KBM-7 (cell line): ENCODE results near the gene NOTCH1.

Source experiments
- DNase-seq: peaks from one replicate; pipeline ENCODE4 v3.0.0-alpha.2; 2015
- in situ Hi-C: fragments of 300-500 bp; cut with MboI; formaldehyde crosslinking; loops from 2 replicates; pipeline ENCODE4 v1.14.3; 2020; ENCODE audit warnings: low sequenced_read_pairs, low pct_unique_long_range_greater_than_20kb, mixed read lengths

NOTCH1 gene

DNA sequence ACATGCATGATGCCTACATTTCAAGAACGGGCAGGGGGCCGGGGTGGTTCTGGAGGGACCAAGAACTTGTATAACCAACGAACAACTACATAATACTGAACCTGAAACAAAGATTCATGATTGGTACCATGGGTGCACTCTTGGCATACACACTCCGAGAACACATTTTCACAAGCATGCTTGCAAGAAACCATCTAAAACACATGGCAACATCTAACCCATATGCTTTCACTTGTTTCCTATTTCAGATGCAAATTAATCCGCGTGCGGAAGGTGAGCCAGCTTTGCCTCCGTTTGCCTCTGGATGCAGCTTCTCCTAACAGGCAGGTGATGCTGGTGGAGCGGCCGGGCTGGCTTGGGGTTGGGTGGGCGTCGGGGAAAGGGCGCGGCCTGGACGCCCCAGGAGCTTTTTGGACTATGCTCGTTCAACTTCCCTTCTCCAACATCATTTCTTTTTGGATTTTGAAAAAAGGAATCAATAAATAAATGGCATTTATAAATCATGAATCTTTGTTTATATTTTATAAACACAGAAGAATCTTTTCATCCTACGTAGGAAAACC is 50.5 kb downstream of the NOTCH1 start:
- DNase-seq: no peak
- in situ Hi-C loops: no loop called here

DNA sequence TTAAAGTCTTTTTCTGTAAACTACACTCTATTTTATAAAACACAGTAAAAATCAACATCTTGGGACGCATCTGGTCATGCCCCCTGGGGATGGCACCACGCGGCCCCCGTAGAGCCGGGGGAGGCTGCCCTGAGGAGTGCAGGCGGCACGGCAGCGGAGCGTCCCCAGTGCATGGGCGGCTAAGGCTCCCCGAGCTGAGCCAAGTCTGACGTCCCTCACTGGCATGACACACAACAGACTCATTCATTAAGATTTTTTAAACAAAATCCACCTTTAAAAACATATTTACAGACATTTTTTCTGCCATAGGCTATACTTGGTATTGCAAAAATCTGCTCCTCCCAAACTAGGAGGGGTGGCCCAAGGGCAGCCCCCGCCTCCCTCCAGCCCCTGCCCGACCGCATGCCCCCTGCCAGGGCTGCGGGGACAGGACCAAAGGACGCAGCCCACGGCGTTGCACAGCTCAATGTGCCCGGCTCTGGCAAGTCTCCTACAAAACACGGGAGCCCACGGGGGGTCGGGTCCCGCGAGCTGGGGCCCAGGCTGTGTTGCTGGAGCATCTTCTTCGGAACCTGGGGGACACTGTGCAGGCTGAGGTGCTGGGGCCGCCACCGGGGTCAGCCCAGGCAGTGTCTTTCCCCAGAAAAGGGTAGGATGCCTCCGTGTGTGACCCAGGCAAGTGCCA is 51.2 kb downstream of the NOTCH1 start:
- no peak for DNase-seq
- in situ Hi-C loops: no loop called here

DNA sequence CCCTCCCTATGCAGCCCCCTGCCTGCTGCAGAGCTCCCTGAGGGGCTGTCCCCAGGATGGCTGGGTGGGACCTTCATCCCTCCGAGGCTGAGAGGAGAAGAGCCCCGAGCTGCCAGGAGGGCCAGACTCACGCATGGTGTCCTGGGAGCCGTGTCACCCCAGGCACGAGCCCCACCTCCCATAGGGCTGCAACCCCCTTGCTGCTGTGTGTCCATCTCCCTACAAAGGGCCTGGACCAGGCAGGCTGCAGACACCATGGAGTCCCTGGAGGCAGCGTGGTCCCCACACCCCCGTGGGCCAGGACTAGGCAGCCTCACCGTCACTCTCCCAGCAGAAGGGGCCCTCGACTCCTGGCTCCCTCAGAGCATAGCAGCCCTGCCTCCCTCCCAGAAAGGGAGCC is 51.8 kb downstream of the NOTCH1 start:
- in situ Hi-C loops: no loop called here
- no peak for DNase-seq

DNA sequence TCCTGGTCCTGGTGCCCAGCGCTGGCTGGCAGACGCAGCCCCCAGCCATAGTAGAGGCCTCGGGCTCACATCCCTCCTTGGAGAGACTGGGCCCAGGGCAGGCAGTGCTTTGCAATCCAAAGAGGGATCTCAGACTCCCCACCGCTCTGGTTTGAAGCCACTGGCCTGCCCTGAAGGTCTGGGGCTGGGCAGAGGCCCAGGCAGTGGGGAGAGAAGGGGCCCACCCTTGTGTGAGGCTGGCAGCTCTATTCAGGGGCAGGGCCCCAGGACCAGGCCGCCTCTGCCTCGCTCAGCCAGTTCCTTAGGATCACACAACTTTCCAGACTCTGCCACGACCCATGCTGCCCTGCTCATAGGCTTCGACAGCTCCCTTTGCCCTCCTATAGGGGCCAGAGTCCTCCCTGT is 52.3 kb downstream of the NOTCH1 start:
- in situ Hi-C loops: no loop called here

DNA sequence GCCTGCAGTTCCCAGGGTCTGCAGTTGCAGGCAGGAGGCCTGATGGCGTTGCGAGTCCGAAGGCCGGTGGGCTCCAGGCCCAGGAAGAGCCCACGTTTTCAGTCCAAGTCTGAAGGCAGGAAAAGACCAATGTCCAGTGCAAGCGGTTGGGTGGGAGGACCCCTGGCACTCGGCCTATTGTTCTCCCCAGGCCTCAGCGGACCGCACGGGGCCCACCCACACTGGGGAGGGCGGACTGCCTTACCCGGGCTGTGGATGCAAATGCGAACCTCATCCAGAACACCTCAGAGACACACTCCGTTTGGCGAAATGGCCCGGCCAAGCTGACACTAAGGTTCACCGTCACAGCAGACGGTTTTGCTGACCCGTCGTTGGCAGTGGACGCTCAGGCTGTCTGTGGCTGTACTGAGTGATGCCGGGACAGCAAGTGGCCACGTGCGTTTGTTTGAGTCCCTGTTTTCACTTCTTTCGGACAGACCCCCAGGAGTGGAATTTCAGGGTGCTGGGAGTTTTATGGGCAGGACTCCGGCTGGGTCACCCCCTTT is 52.8 kb downstream of the NOTCH1 start:
- no peak for DNase-seq
- in situ Hi-C loops: no loop called here

More for the DNA sequence above, 52.3 kb downstream of the NOTCH1 start:
- DNase-seq: no peak

DNA sequence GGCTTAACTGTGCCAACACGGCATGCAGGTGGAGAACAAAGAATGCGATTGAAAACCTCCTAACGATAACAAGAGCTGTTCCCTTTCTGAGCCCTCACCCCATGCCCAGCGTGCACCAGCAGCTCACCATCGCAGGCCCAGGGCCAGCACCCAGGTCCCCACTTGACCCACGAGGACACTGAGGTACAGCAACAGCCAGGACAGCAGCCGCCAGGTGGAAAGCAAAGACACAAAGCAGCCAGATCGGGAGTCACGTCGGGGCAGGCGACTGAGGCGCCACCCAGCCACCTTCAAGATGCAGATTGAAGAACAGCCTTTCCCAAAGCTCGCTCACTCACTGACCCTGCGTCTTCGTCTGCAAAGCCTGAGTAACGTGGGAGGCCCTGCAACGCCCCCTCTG is 56.1 kb downstream of the NOTCH1 start:
- DNase-seq: no peak
- in situ Hi-C loops: no loop called here

DNA sequence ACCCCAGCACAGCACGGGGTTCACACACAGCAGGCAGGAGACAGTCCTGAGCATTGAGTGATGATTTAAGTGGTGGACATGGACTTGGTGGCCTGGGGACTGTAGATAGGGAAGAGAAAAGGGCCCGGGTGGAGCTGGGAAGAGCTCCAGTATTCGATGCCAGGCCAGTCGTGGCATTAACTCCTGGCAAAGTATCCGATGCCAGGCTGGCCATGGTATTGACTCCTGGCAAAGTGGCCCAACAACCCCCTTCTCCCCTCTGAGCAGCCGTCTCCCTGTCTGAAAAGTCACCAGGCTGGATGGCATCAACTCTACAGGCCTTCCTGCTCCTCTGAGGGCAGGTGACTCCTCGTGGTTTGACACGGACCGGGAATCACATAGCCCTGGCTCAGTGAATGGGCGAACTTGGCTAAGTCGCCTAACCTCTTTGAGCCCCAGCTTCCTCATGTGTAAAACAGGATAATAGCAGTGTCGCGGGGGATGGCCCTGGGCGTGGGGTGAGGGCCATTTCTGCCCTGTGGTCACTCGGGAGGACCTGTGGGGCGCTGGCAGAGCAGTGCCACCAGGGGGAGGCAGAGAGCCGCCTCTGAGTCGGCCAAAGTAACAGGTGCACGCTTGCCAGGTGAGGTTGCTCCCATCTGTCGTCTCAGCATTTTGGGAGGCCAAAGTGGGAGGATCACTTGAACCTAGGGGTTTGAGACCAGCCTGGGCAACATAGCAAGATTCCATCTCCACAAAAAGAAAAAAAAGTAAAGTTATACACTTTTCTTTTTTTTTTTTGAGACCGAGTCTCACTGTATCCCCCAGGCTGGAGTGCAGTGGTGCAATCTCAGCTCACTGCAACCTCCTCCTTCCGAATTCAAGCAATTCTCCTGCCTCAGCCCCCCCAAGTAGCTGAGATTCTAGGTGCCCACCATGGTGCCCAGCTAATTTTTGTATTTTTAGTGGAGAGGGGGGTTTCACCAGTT is 57.3 kb downstream of the NOTCH1 start:
- DNase-seq: peak; percentile 62
- in situ Hi-C loops: no loop called here

DNA sequence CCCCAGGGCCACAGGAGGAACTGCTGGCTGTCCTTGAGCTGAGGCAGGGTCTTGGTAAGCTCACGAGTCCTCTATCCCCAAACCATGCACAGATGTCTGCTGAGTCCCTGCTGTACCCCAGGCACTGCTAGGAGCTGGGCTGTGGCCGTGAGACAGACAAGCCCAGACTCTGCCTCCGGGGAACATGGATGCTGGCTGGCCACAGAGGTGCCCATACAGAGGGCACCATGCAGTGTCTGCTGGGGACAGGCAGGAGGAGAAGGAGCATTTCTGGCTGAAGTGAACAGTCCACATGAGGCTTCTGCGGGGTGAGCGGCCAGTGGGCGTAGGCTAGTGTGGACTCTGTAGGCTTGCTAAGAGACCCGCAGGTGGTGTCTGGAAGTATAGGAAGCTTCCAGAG is 58.2 kb downstream of the NOTCH1 start:
- in situ Hi-C loops: no loop called here
- no peak for DNase-seq

DNA sequence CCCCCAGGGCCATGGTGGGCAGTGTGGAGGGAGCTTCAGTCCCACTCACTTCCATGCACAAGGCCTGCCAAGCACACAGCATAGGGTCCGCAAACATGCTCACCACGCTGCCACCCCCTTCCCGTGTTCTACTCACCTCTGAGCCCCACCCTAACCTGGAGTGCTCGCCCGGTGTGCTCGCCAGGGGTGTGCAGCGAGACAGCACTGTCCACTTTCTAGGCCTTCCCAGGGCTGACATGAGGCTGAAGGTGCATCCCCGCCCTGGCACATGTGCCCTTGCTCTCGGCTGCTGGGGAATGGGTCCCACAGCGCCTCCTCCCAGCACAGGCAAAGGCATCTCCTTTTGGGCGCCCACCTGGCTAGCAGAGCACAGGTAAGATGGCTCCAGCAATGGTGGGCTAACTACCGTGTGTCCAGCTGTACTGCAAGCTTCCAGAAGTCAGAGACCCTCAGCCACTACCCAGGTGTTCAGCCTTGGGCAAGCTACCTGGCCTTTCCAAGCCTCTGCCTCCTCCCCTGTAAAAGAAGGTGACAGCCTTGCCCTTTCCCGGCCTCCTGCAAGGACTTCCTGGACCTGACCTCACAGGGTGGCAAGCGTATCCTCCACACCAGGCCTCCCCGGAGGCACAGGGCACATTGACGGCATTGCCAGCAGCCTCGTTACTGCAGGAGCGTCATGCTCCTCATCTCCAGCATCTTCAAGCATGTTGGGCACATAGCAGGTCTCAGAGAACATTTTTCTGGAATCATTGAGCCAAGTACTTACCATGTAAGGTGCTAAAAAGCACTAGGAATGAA is 58.8 kb downstream of the NOTCH1 start:
- DNase-seq: no peak
- in situ Hi-C loops: no loop called here

DNA sequence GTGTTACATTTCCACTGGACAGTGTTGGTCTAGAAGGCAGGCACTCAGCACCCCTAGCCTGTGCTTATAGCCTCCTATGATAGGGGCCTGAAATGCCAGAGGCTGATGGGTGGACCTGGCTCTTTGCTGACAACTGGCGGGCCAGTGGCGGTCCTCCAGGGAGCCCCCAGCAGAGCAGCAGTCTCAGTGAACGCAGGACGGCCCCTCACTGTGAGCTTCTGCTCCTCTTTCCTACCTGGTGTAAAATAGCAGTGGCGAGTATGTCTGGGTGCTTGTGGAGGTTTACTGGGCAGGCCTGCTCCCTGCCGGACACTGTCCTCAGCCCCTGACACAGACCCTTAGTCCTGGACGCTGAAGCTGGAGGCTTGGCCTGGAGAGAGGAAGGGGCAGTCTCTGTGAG is 59.7 kb downstream of the NOTCH1 start:
- in situ Hi-C loops: no loop called here
- DNase-seq: no peak

DNA sequence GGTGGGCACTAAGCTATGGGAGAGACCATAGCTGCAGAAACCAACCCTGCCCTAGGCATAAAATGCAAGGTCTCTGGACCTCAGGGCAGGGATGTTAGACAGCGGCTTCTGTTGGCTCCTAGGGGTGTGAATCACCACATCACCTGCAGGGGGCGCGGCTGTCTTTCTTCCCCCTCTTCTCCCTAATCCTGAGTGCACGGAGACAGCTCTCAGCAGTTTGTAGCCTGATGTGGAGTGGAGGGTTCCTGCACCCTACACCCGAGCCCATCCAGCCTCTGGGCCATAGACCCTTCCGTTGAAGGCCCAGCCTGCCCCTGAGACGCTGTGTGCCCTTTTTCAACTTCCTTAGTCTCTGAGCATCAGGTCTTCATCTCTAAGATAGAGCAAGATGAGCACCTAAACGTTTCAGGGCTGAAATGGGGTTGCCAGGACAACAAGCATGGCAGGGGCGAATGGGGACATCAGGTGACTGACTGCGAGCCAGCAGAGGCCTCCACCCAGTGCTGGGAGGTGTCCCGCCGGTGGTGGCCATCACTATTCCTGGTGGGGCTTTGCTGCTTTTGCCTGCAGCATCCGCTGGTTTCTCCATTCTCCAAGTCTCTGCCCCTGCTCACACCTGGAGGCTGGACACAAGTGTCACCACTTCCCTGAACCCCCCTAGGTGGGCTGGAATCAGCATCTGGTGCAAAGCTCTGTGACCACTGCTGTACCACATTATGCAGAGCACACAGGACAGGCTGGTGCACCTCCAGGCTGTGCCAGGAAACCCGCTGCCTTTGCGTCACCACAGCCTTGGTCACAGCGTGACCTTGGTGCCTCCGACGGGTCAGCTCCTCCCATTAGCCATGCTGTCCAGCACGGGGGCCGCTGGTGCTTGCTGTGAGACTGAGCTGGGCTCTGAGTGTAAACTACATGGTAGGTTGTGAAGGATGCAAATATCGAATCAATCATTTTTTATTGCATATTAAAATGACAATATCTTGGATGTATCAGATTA is 60.5 kb downstream of the NOTCH1 start:
- peak; percentile 96 for DNase-seq
- in situ Hi-C loops: no loop called here

DNA sequence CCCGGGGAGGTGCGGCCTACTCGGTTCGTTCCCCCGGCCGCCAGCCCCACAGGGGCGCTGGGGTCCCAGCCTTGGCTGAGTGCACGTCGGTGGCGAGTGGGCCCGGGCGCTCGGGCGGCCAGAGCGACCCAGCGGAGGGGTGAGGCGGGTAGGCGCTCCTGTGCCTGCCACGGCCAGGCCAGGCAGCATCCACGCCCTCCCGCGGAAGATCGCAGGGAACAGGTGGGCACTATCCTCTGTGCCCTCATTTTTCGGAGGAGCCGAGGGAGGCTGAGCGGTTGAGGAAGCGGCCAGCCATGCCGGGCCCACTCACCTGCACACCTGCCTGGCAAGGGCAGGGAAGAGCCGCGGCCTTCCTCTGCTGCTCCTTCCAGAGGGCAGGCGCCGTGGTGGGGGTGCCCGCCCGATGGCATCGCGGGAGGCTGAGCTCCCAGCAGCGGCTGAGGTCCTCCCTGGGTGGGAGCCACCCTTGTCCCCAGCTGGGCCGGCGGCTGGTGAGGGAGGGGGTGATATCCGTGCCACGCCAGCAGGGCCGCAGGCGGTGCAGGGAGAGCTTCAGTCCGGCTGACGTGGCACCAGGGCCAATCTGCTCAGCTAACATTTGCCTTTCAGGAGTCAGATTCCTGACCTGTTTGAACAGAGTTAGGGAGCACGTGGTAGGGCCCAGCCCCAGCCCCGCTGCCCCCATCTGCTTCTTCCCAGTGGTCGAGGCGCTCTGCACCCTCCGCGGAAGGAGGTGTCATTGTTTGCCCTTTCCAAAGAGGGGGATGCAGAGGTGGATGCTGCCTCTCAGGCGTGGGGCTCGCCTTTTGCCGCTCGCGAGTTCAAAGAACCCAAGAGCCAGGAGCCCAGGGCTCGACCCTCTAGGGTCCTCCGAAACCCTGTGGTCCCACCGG is 61.4 kb downstream of the NOTCH1 start:
- in situ Hi-C loops: no loop called here
- no peak for DNase-seq

DNA sequence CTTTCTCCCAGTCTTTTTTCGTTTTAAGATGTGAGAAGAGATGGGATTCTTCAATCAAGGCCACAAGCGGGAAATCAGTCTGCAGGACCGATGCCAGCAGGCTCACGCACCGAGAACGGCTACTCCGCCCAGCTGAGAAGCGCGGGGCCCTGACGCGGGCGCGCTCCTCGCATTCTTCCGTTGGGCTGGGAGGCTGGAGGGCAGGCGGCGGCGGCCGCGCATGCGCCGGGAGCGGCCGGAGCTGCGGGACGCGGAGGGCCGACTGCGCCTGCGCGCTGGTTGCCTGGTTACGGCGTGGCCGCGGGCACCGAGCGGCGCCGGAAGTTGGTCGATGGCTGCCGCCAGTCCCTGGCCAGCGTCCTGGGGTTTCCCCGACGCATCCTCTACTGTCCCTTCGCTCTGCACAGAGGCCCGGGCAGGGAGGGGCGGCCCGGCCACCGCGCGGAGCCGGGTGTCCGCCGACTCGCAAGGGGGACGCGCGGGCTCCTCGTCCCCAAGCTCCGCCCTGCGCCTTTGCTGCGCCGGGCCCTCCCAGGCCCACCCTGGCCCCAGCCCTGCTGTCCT is 62.2 kb downstream of the NOTCH1 start:
- in situ Hi-C loops: no loop called here

DNA sequence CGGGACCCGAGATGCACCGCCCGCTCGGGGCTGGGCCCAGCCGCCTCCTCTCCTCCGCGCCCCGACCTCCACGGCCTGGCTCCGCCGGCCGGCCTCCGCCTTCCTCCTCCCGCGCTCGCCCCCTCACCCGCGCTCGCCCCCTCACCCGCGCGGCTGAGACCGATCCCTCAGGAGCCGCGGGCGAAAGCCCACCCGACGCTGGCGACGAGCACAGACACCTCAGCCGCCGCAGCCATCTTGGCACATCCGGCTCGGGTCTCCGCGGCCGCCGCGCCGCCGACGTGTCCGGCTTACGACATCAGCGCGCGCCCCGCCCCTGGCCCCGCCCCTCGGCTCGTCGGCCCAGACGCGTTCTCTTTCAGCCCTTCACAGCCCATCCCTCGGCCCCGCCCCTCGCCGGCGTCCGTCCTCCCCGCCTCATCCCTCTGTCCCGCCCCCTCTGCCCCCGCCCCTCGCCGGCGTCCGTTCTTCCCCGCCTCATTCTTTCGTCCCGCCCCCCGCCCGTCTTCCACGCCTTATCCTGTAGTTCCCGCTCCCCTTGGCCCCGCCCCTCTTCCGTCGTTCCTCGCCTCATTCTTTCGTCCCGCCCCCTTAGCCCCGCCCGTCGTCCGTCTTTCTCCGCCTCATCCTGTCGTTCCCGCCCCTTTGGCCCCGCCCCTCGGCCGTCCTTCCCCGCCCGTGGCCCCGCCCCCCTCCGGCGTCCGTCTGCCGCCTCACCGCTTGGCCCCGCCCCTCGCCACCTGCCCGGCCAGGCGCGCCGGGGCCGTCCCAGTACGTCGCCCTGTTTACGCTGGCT is 62.9 kb downstream of the NOTCH1 start, which contains the start of gene SEC16A:
Gene SEC16A (minus strand): TSS at position 248 of the 796 bp plus-strand sequence. CDS start 5,425 bp downstream, outside the sequence.
- in situ Hi-C loops: no loop called here

More for the DNA sequence above, 62.2 kb downstream of the NOTCH1 start:
- peak; percentile 94 for DNase-seq

DNA sequence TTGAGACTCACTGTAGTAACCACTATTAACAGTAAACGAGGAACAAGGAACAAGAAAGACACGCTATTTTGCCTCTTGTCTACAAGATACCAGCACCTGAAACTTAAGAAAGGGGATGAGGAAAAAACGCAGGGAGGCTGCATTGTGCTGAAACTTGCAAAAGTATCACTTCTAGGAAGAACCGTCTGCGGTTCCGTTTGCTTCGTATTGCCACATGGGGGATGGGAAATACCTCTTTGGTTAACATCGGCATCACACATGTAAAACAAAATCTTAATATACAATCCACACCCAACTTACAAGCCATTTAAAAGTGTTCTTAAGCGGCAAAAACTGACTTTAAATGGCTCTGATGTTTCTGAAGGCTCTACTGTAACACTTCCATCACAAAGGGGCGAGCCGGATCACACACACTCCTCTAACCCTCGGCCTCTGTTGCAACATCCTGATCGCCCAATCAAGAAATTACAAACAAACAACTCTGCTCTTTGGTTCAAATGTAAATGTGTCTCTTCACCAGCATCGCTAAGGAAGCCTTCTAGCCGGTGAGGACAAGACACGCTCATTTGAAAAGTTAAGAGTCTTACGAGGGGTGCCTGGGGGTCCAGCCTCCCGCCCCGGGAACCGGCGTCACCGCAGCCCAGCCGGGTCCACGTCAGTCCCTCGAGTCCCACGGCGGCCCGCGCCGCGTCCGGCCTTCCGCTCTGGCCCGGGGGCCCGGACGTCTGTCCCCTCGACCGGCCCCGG is 63.6 kb downstream of the NOTCH1 start:
- DNase-seq: peak; percentile 46
- in situ Hi-C loops: no loop called here

More for the DNA sequence above, 62.9 kb downstream of the NOTCH1 start, which contains the start of gene SEC16A:
- peak; percentile 95 for DNase-seq
